ENCODE measurements around the gene P2RX5. TPM values are rescaled to one million over a fixed set of nuclear protein-coding genes. Genes with fewer than 3 reads are reported as not detected.
"Not testable (repeated sequence)": the region's sequence is repeated elsewhere in the genome, so short reads cannot be mapped to it uniquely, and the experiment has no call there.

P2RX5 gene, protein sequence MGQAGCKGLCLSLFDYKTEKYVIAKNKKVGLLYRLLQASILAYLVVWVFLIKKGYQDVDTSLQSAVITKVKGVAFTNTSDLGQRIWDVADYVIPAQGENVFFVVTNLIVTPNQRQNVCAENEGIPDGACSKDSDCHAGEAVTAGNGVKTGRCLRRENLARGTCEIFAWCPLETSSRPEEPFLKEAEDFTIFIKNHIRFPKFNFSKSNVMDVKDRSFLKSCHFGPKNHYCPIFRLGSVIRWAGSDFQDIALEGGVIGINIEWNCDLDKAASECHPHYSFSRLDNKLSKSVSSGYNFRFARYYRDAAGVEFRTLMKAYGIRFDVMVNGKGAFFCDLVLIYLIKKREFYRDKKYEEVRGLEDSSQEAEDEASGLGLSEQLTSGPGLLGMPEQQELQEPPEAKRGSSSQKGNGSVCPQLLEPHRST
- total RNA-seq: 1.8 TPM

DNA sequence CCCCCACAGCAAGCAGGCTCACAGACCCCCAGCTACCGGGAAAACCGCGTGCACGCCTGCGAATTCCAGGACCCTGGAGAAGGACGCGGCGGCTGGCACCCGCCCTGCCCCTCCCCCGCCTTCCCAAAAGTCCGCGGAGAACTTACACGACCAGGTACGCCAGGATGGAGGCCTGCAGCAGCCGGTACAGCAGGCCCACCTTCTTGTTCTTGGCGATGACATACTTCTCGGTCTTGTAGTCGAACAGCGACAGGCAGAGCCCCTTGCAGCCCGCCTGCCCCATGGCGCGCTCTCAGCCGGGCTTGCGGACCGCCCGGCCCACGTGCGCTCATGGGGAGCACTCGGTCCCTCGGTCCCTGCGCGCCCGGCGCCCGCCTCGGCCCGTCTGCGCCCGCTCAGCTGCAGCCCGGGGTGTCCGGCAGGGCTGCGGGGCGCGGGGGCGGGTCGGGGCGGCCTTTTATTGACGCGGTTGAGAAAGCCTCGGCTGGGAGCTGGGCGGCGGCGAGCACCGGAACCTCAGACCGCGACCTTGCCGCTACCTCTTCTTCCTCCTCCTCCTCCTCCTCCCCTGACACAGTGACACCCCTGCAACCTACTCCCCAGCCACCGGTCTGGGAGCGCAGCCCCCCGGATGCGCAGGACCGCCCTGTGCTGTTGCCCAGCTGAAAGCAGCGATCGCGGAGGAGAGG, at the start of gene P2RX5:
Gene P2RX5 (minus strand): TSS at position 433 of the 689 bp plus-strand sequence. CDS start 150 bp downstream, at position 283.
- ATAC-seq: peak; percentile 34
- DNase-seq (ENCODE audit: low spot score): no peak
- intact Hi-C loops (cut with DNase I): no loop called here

DNA sequence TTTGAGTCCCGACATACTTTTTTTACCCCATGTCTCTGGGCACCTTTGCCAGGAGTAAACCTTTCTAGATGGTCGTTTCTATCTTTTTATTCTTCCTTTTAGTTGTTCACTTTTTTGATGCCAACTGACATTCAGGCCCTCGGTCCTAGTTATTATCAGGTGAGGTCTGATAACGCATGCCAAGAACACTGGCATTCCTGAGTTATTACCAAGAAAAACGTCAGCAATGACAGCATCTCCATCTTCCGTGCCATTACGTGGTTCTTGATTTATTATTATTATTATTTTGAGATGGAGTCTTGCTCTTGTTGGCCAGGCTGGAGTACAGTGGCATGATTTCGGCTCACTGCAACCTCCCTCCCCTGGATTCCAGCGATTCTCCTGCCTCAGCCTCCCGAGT, 49.1 kb upstream of the P2RX5 start:
- intact Hi-C loops (cut with DNase I): no loop called here
- ATAC-seq: no peak
- DNase-seq (ENCODE audit: low spot score): no peak

DNA sequence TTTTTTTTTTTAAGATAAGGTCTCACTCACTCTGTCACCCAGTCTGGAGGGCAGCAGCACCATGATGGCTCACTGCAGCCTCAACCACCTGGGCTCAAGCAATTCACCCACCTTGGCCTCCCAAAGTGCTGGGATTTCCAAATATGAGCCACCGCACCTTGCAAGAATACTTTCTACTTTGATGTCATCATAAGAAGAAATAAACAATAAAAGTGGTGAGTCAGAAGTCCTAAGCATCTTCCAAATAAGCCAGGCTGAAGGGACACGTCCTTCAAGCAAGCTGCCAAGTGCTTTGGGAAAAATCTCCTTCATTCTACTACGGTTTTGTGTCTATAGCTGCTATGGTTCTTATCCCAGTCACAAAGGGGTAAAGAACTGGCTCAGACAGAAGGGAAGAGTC, 48.1 kb upstream of the P2RX5 start:
- ATAC-seq: no peak
- DNase-seq (ENCODE audit: low spot score): no peak
- intact Hi-C loops (cut with DNase I): no loop called here

DNA sequence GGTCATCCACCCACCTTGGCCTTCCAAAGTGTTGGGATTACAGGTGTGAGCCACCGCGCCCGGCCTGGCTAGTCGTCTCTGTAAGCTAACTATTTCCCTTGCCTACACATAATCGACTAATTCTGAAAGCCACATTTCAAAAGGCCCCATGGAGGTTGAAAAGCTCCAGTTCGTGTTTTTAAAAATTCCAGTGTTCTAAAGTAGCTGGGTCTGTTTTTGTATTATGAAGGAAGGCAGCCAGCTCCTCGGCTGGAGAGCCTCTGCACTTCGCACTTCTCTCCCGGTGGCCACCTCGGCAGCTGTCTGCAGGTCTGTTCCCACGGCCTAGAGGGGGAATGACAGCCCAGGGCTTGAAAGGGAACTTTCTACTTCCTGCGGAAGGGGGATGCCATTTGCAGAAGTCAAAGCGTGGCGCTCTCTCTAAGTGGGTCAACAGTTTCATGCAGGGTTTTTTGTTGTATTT, 44.7 kb upstream of the P2RX5 start:
- ATAC-seq (no peak), DNase-seq (ENCODE audit: low spot score) (no peak)
- intact Hi-C loops (cut with DNase I): no loop called here

DNA sequence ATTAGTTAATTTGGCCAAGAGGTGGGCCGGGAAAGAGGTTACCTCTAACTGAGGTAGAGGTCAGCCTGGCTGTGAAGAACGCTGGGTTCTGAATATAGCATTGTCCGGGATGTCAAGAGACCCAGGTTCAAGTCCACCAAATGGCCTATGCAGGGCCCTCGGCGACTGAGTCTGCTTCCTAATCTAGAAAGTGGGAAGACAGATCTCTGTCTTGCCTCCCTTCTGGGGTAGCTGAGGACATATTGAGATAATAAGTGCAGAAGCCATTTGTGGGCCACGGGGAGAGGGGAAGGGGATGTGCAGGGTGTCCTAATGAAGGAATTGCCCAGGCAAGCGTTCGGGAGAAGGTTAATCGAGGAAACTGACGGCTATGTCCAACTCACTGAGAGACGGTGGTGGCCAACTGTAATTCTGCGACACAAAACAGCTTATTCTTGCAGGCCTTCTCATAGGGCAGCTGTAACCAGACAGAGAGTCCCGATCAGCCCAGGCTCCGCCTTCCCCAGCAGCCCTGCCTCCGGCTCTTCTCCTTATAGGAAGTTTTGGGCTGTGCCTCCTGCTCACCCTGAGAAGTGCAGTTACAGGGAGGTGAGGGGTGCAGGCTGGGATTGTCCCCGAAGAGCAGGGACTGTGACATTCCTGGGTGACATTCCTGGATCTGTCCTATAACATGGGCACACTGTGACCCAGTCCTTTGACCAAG, 43.6 kb upstream of the P2RX5 start:
- DNase-seq (ENCODE audit: low spot score): no peak
- ATAC-seq: no peak
- intact Hi-C loops (cut with DNase I): no loop called here

DNA sequence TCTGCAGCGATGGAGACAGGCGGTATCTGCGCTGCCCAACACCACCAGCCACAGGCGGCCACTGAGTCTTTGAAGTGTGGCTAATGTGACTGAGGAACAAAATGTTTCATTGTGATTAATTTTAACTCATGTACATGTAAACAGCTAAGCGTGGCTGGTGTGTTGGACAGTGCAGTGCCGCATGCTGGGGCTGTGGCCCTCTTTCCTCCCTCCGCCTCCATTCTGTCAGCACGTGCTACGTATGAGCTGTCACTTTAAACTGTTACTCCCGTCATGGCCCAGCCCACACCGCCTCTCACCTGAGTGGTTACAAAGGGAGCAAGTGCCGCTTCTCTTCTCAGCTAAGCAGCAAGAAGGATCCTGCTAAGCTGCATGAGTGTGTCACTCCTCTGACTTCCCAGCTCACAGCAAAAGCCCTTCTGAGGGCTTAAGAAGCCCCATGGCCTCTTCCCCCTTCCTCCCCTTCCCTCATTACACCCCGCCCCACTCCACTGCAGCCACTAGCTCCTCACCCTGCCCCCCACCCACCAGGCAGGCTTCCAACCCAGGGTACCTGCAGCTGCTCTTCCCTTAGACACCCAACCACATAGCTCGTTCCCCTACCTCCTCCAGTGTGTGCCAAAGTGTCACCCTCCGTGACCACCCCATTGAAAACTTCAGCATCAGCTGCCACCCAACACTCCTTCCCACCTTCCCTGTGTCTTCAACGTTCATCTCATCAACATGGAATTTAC, 42.8 kb upstream of the P2RX5 start:
- peak; percentile 44 for ATAC-seq
- intact Hi-C loops (cut with DNase I): no loop called here

DNA sequence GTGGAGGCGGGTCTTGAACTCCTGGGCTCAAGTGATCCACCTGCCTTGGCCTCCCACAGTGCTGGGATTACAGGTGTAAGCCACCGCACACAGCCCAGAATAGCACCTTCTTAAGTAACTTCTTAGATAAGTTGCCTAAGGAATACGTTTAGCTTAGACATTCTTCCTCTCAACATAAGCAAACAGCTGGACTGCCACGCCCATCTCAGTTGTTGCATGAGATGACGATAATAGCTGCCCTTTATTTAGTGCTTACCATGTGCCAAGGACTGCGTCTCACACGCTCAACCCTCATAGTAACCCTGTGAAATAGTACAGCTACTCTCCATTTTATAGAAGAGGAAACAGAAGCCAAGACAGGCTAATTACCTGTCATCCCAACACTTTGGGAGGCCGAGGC, 39.6 kb upstream of the P2RX5 start:
- intact Hi-C loops (cut with DNase I): no loop called here
- no peak for ATAC-seq

More for the DNA sequence above, 42.8 kb upstream of the P2RX5 start:
- no peak for DNase-seq (ENCODE audit: low spot score)

DNA sequence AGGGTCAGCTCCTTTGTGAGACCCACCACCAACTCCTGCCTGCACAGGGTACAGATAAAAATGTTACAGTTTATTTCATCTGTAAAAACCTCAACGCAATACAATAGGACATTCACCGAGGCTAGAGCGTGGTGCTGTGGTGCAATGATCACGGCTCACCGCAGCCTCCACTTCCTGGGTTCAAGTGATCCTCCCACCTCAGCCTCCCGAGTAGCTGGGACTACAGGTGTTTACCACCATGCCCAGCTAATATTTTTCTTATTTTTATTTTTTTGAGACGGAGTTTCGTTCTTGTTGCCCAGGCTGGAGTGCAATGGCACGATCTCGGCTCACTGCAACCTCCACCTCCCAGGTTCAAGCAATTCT, 38.9 kb upstream of the P2RX5 start:
- DNase-seq (ENCODE audit: low spot score); intact Hi-C loops (cut with DNase I); ATAC-seq: not testable (repeated sequence)

More for the DNA sequence above, 39.6 kb upstream of the P2RX5 start:
- DNase-seq (ENCODE audit: low spot score): no peak

DNA sequence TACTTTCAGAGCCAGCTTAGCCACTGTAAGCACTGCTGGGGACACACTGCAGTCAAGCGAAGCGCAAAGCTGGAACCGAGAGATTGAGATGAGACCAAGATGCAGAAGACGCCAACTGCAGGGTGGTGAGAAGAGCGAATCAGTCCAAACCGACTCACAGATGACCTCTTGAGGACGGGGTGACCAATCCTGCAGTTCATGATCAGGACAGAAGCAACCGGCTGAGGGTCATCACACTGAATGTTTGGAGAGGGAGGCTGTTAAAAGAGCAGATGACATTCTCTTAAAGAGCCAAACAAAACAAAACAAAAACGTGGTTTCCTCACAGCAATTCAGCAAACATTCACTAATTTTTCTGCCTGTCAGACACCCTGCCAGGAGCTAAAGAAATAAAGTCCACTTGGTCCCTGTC, 36.3 kb upstream of the P2RX5 start:
- ATAC-seq: peak; percentile 73
- DNase-seq (ENCODE audit: low spot score): no peak
- intact Hi-C loops (cut with DNase I): no loop called here

DNA sequence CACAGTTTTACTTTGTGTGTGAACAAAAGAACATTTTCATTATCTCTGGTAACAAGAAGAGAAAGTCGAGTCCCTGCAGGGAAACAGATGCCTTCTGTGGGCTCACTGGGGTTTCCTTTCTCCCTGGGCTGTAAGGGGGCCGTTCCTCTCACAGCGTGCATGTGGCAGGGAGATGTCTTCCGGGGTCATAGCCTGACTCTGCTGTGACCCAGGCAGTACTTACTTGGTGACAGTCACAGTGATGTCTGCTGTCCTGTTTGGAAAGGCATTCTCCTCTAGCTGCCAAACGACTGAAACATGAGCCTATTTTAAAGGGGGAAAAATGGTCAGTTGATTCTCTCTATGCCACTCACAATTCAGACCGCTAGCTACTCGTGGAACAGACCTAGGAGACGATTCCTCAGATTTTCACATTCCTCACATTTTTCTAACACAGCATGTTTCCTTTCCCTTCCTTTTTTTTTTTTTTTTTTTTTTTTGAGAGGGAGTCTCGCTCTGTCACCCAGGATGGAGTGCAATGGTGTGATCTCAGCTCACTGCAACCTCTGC, 35.0 kb upstream of the P2RX5 start:
- intact Hi-C loops (cut with DNase I): no loop called here
- ATAC-seq: no peak

DNA sequence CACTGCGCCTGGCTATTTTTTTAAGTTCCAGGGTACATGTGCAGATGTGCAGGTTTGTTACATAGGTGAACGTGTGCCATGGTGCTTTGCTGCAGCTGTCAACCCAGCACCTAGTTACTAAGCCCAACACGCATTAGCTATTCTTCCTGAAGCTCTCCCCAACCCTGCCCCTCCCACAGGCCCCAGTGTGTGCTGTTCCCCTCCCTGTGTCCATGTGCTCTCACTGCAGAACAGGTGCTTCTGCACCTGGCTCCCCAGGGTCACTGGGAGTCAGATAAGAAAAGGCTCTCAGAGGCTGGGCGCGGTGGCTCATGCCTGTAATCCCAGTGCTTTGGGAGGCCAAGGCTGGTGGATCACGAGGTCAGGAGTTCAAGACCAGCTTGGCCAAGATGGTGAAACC, 33.9 kb upstream of the P2RX5 start:
- DNase-seq (ENCODE audit: low spot score) (no peak), ATAC-seq (no peak)
- intact Hi-C loops (cut with DNase I): no loop called here

More for the DNA sequence above, 35.0 kb upstream of the P2RX5 start:
- no peak for DNase-seq (ENCODE audit: low spot score)

DNA sequence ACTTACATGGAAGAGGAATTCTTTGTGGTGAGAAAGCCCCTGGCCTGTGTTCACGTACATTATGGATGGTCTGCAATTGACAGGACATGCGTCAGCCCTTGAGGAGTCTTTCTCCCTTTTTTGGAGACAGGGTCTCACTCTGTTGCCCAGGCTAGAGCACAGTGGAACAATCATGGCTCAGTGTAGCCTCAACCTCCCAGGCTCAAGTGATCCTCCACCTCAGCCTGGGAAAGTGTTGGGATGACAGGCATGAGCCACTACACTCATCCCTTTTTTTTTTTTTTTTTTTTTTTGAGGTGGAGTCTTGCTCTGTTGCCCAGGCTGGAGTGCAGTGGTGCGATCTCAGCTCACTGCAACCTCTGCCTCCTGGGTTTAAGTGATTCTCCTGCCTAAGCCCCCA, 32.1 kb upstream of the P2RX5 start:
- intact Hi-C loops (cut with DNase I); DNase-seq (ENCODE audit: low spot score); ATAC-seq: not testable (repeated sequence)

DNA sequence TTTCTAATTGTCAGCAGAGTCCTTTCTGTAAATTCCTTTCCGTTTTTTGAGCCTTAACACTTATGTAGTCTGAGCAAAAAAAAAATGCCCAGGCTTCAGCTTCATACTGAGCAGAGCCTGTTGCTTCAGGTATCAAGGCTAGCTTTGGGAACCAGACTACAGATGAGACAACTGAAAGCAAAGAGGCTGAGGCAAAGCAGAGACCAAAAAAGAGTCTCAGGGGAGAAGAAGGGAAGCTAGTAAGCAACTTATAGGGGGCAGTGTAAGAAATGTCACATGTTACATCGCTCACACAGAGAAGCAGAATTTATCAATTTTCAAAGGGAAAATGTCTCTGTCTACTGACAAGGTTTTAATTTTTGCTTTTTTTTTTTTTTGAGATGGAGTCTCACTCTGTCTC, 31.1 kb upstream of the P2RX5 start:
- no peak for ATAC-seq
- no peak for DNase-seq (ENCODE audit: low spot score)
- intact Hi-C loops (cut with DNase I): no loop called here

DNA sequence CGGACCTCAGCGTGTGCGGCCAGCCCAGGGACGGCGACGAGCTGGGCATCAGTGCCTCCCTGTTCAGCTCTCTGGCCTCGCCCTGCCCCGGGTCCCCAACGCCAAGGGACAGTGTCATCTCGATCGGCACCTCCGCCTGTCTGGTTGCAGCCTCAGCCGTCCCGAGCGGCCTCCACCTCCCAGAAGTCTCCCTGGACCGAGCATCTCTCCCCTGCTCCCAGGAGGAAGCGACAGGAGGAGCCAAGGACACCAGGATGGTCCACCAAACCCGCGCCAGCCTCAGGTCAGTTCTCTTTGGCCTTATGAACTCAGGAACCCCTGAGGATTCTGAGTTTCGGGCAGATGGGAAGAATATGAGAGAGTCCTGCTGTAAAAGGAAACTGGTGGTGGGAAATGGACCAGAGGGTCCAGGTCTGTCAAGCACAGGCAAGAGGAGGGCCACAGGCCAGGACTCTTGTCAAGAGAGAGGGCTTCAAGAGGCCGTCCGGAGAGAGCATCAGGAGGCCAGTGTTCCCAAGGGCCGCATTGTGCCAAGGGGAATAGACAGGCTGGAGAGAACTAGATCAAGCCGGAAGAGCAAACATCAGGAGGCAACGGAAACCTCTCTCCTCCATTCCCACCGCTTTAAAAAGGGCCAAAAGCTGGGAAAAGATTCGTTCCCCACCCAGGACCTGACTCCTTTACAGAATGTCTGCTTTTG, 28.6 kb upstream of the P2RX5 start:
- ATAC-seq: no peak

DNA sequence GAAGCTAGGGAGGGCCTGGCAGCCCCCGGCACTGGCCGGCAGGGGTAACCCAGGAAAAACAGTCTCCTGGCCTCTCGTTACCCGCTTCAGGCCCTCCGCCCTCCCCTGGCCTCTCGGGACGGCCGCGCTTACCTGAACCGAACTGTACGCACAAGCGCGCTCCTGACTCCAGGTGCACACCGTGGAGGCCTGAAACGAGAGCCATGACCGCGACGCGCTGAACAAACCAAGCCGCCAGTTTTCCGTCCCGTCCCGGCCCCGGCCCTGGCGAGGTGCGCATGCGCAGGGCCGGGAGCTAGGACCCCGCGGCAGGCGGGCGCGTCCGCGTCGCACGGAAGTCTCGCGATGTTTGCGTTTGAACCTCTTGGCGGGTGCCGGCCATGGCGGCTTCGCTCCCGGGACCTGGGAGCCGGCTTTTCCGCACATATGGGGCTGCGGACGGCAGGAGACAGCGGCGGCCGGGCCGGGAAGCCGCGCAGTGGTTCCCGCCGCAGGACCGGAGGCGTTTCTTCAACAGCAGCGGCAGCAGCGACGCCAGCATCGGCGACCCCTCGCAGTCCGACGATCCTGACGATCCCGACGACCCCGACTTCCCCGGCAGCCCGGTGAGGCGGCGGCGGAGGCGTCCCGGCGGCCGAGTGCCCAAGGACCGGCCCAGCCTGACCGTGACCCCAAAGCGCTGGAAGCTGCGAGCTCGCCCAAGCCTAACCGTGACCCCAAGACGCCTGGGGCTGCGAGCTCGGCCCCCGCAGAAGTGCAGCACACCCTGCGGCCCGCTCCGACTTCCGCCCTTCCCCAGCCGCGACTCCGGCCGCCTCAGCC, 27.8 kb upstream of the P2RX5 start, which contains the start of gene HASPIN:
Gene HASPIN (plus strand): TSS at position 348 of the 822 bp plus-strand sequence. CDS start 33 bp downstream, at position 381.
- DNase-seq (ENCODE audit: low spot score) (peak; percentile 97), ATAC-seq (peak; percentile 97)
- intact Hi-C loops (cut with DNase I): no loop called here

More for the DNA sequence above, 28.6 kb upstream of the P2RX5 start:
- DNase-seq (ENCODE audit: low spot score): no peak
- intact Hi-C loops (cut with DNase I): no loop called here

DNA sequence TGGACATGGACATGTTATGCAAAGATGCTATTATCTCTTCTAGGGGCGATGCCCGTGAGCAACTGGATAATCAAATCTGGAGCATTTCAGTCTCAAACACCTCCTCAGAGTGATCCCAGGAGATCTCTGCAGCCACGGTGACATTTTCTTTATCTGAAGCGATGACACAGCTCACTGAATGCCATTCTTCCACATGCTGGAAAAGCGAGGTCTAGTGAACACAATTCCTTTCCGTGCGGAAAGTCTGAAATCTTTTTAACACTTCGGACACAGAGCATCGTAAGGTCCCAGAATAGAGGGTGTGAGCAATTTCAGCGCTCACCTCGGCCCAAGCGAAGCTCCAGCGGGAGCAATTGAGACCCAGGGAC, 27.2 kb upstream of the P2RX5 start:
- intact Hi-C loops (cut with DNase I): no loop called here
- ATAC-seq (no peak), DNase-seq (ENCODE audit: low spot score) (no peak)

DNA sequence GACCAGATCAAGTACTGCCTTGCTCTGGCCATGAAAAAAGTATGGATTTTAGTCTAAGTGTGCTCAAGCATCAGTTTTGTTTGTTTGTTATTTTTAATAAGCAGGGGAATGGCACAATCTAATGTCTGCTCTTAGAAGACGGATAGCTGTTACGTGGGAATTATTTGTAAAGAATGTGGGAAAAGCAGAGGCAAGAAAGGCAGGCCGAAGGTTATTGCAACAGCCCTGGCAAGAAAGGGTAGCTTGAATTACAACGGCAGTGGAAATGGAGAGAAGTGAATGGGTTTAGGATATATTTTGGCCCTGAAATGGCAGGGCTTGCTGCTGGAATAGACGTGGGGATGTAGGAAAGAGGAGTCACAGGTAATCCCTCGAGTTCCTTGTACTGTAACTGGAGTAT, 26.8 kb upstream of the P2RX5 start:
- intact Hi-C loops (cut with DNase I): no loop called here
- ATAC-seq (no peak), DNase-seq (ENCODE audit: low spot score) (no peak)
